Astrocyte (in vitro differentiated cells and primary cell): ENCODE data around the gene PNPLA2. TPM values are rescaled to one million over a fixed set of nuclear protein-coding genes. Genes with fewer than 3 reads are reported as not detected.

Experiments used
- DNase-seq: peaks from one replicate; pipeline ENCODE4 v3.0.0-alpha.2; 2010; ENCODE audit warnings: low read depth
- FAIRE-seq: peaks from 2 replicates; lab custom pipeline; 2011; peaks lifted over from hg19 to GRCh38; lab: Jason Lieb, UNC
- H2AFZ ChIP-seq: 2 replicates; pipeline ENCODE4 v1.6.0; 2012; ENCODE audit warnings: low read depth, low read length, inconsistent platforms
- H3K27ac ChIP-seq: 2 replicates; pipeline ENCODE4 v1.5.1; 2011; ENCODE audit warnings: low read depth, low read length, inconsistent platforms
- H3K27me3 ChIP-seq: 2 replicates; pipeline ENCODE4 v1.6.0; 2011; ENCODE audit warnings: low read length, inconsistent platforms; ENCODE audit not compliant: insufficient read depth
- H3K36me3 ChIP-seq: 2 replicates; pipeline ENCODE4 v1.5.1; 2011; ENCODE audit warnings: low read length, inconsistent platforms; ENCODE audit not compliant: insufficient read depth
- H3K4me1 ChIP-seq: 2 replicates; pipeline ENCODE4 v1.5.1; 2011; ENCODE audit warnings: low read length, inconsistent platforms; ENCODE audit not compliant: insufficient read depth
- H3K4me2 ChIP-seq: 2 replicates; pipeline ENCODE4 v1.6.0; 2012; ENCODE audit warnings: low read length, inconsistent platforms
- H3K4me3 ChIP-seq: 2 replicates; pipeline ENCODE4 v1.5.1; 2011; ENCODE audit warnings: low read depth, mild to moderate bottlenecking, low read length, inconsistent platforms; ENCODE audit not compliant: insufficient read depth
- H3K79me2 ChIP-seq: 2 replicates; pipeline ENCODE4 v1.6.0; 2012; ENCODE audit warnings: mild to moderate bottlenecking, low read length, inconsistent platforms; ENCODE audit not compliant: insufficient read depth
- H3K9ac ChIP-seq: 2 replicates; pipeline ENCODE4 v1.6.0; 2012; ENCODE audit warnings: mild to moderate bottlenecking, low read length, inconsistent platforms
- H3K9me3 ChIP-seq: 2 replicates; pipeline ENCODE4 v1.5.1; 2012; ENCODE audit warnings: low read depth, mild to moderate bottlenecking, low read length, inconsistent platforms; ENCODE audit not compliant: insufficient read depth
- H4K20me1 ChIP-seq: 2 replicates; pipeline ENCODE4 v1.6.0; 2012; ENCODE audit warnings: low read length, inconsistent platforms; ENCODE audit not compliant: insufficient read depth
- H3K27ac Mint-ChIP-seq: one replicate; pipeline ENCODE4 v1.8.0; 2021; ENCODE audit warnings: mild to moderate bottlenecking, mixed read lengths; ENCODE audit not compliant: unreplicated experiment
- H3K27me3 Mint-ChIP-seq: one replicate; pipeline ENCODE4 v1.8.0; 2021; ENCODE audit warnings: low read depth, mixed read lengths; ENCODE audit not compliant: unreplicated experiment
- H3K36me3 Mint-ChIP-seq: one replicate; pipeline ENCODE4 v1.8.0; 2021; ENCODE audit warnings: low read depth, mixed read lengths; ENCODE audit not compliant: unreplicated experiment
- H3K4me1 Mint-ChIP-seq: one replicate; pipeline ENCODE4 v1.8.0; 2021; ENCODE audit warnings: low read depth, mixed read lengths; ENCODE audit not compliant: unreplicated experiment
- H3K4me3 Mint-ChIP-seq: one replicate; pipeline ENCODE4 v1.8.0; 2021; ENCODE audit warnings: mild to moderate bottlenecking, moderate library complexity, mixed read lengths; ENCODE audit not compliant: unreplicated experiment
- H3K9me3 Mint-ChIP-seq: one replicate; pipeline ENCODE4 v1.8.0; 2021; ENCODE audit warnings: mild to moderate bottlenecking, mixed read lengths; ENCODE audit not compliant: unreplicated experiment
- EZH2 ChIP-seq: IDR thresholded peaks from 2 replicates; pipeline ENCODE4 v1.6.1; 2012; ENCODE audit warnings: mild to moderate bottlenecking, low read length, inconsistent platforms; ENCODE audit not compliant: insufficient read depth
- total RNA-seq: library from RNA; stranded (reverse); gene quantifications from 2 replicates; pipeline ENCODE4 v1.2.1, GENCODE V29; 2021
- TF ChIP-seq, protein P1 (sequence below): IDR thresholded peaks from 2 replicates; pipeline ENCODE4 v1.5.1; 2011; ENCODE audit warnings: low read depth, mild to moderate bottlenecking, inconsistent platforms, low read length, moderate library complexity; ENCODE audit not compliant: insufficient read depth

The PNPLA2 gene
- total RNA-seq, 1 donor from 2014 or later = 46.8 TPM

DNA sequence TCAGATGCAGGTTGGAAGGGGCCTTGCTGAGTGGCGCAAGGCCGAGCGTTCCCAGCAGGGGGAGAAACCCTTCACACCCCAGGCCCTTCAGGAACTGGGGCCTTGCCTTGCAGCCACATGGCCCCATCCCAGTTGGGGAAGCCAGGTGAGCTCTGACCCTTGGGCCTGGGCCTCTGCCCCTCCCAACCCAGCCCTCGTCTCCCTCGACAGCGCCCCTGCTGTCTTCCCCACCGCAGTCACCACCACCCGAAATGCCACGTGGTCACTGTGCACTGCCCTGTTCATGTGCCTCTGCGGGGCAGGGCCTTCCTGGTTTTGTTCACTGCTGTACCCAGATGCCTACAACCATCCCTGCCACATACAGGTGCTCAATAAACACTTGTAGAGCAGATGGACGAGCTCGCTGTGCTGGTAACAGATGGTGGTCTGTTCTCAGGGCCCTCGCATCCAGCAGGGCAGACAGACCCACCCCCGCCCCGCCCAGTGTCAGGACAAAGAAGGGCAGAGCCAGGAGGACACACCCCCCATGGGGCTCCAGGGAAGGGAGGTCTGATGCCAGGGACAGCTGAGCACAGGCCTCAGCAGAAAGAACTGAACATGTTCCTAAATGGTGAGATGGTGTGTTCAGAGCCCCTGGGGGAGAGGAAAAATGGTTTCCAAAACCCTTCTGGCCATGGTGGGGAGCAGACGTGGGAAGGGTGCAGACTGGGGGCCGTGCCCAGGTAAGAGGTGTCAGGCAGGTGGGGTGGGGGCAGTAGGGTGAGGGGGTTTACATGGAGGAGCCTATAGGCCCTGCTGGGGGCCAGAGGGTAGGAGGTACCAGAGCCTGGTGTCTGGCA lies 19.9 kb downstream of the PNPLA2 start:
- H3K9me3 Mint-ChIP-seq = no peaks in the 10 kb centered on the region
- H4K20me1 ChIP-seq = peaks cover 81% of the 10 kb centered on the region
- H3K4me3 Mint-ChIP-seq = no peak overlapping the region
- H3K27me3 ChIP-seq = no peaks in the 10 kb centered on the region
- H3K4me3 ChIP-seq = no peak overlapping the region
- H2AFZ ChIP-seq = no peak overlapping the region
- no peak overlapping the region for H3K4me2 ChIP-seq
- H3K79me2 ChIP-seq = peaks cover 85% of the 10 kb centered on the region
- DNase-seq (no peak), FAIRE-seq (no peak)
- H3K36me3 ChIP-seq = peaks cover 19% of the 10 kb centered on the region
- peak overlapping the region; percentile 87 for H3K27ac Mint-ChIP-seq
- peaks cover 49% of the 10 kb centered on the region for H3K4me1 ChIP-seq
- H3K27me3 Mint-ChIP-seq = no peaks in the 10 kb centered on the region
- no peak overlapping the region for H3K9ac ChIP-seq
- H3K27ac ChIP-seq = no peak overlapping the region
- peaks cover 20% of the 10 kb centered on the region for H3K4me1 Mint-ChIP-seq
- TF ChIP-seq EZH2 = no peak
- TF ChIP-seq, protein P1, sequence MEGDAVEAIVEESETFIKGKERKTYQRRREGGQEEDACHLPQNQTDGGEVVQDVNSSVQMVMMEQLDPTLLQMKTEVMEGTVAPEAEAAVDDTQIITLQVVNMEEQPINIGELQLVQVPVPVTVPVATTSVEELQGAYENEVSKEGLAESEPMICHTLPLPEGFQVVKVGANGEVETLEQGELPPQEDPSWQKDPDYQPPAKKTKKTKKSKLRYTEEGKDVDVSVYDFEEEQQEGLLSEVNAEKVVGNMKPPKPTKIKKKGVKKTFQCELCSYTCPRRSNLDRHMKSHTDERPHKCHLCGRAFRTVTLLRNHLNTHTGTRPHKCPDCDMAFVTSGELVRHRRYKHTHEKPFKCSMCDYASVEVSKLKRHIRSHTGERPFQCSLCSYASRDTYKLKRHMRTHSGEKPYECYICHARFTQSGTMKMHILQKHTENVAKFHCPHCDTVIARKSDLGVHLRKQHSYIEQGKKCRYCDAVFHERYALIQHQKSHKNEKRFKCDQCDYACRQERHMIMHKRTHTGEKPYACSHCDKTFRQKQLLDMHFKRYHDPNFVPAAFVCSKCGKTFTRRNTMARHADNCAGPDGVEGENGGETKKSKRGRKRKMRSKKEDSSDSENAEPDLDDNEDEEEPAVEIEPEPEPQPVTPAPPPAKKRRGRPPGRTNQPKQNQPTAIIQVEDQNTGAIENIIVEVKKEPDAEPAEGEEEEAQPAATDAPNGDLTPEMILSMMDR = no peak
- peaks cover 6% of the 10 kb centered on the region for H3K36me3 Mint-ChIP-seq
- H3K9me3 ChIP-seq = no peaks in the 10 kb centered on the region

DNA sequence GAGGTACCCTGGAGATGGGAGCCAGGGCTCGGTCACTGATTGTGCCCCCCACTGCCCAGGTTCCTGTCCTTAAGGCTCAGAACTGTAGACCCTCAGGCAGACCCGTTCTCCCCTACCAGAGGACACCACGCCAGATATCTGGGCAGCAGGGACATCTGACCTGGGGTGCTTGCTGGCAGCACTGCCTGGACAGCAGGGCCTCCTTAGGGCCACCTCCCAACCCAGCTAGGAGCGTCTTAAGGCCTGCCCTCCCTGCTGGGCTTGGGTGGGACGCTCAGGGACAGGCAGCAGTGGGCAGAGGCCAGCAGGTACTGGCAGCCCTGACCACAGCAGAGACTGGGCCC lies 20.5 kb downstream of the PNPLA2 start:
- Histone ChIP-seq H4K20me1 (peaks cover 75% of the 10 kb centered on the region), H2AFZ (no peak overlapping the region), H3K27me3 (no peaks in the 10 kb centered on the region), H3K9me3 (no peaks in the 10 kb centered on the region), H3K79me2 (peaks cover 79% of the 10 kb centered on the region), H3K4me1 (peaks cover 48% of the 10 kb centered on the region), H3K9ac (no peak overlapping the region), H3K4me2 (no peak overlapping the region), H3K27ac (no peak overlapping the region), H3K4me3 (no peak overlapping the region), H3K36me3 (peaks cover 19% of the 10 kb centered on the region)
- TF ChIP-seq, protein P1 = no peak
- TF ChIP-seq EZH2 = no peak
- Mint-ChIP-seq H3K4me3 (no peak overlapping the region), H3K9me3 (no peaks in the 10 kb centered on the region), H3K4me1 (peaks cover 15% of the 10 kb centered on the region), H3K36me3 (peaks cover 6% of the 10 kb centered on the region), H3K27me3 (no peaks in the 10 kb centered on the region), H3K27ac (no peak overlapping the region)
- DNase-seq (no peak), FAIRE-seq (no peak)
